PC-3 (cell line): Measurements from ENCODE around the gene GP1BA. TPM values are rescaled to one million over a fixed set of nuclear protein-coding genes. Genes with fewer than 3 reads are reported as not detected.

Source experiments
- ATAC-seq: fragments of 200-7000 bp; cut with Tn5 transposase; 2 replicates; pipeline ENCODE4 v1.9.1; 2020; ENCODE audit warnings: mild to moderate bottlenecking, moderate library complexity
- BruUV-seq: library from RNA; stranded (reverse); fragments of 400-500 nt; replicated peaks from 2 replicates; lab custom pipeline; 2021; lab: Mats Ljungman, UMichigan
- CTCF ChIA-PET: fragments of 300-600 bp; sonication (Branson Sonifier 250); formaldehyde crosslinking; loops from one replicate; lab custom pipeline; 2022; ENCODE audit warnings: antibody characterized with exemption; lab: Charles Lee
- POLR2A ChIA-PET: fragments of 300-600 bp; sonication (Branson Sonifier 250); formaldehyde crosslinking; loops from one replicate; lab custom pipeline; 2022; ENCODE audit warnings: antibody characterized with exemption; ENCODE audit not compliant: unreplicated experiment; lab: Charles Lee
- DNase-seq: peaks from one replicate; pipeline ENCODE4 v3.0.0-alpha.2; 2015
- H2AFZ ChIP-seq: fragments of 300-600 bp; sonication (generic); 2 replicates; pipeline ENCODE4 v1.6.0; 2016; ENCODE audit warnings: antibody characterized with exemption, low read length
- H3F3A ChIP-seq: fragments of 300-600 bp; sonication (generic); one replicate; pipeline ENCODE4 v1.6.0; 2017; ENCODE audit warnings: antibody characterized with exemption, low read length, control low read depth, mild to moderate bottlenecking; ENCODE audit not compliant: unreplicated experiment
- H3K27ac ChIP-seq: fragments of 300-600 bp; sonication (generic); 2 replicates; pipeline ENCODE4 v1.5.1; 2016; ENCODE audit warnings: mild to moderate bottlenecking, low read length
- H3K27me3 ChIP-seq: fragments of 300-600 bp; sonication (generic); 2 replicates; pipeline ENCODE4 v1.6.1; 2016; ENCODE audit warnings: low read length, mixed read lengths
- H3K36me3 ChIP-seq: fragments of 300-600 bp; sonication (generic); 2 replicates; pipeline ENCODE4 v1.6.1; 2016; ENCODE audit warnings: low read depth, mixed run types, low read length, mixed read lengths
- H3K4me1 ChIP-seq: fragments of 300-600 bp; sonication (generic); 2 replicates; pipeline ENCODE4 v1.5.1; 2016; ENCODE audit warnings: low read length; ENCODE audit not compliant: insufficient read depth
- H3K4me2 ChIP-seq: fragments of 300-600 bp; sonication (generic); 2 replicates; pipeline ENCODE4 v1.6.0; 2016; ENCODE audit warnings: low read length
- H3K4me3 ChIP-seq: fragments of 300-600 bp; sonication (generic); 2 replicates; pipeline ENCODE4 v1.5.1; 2016; ENCODE audit warnings: mild to moderate bottlenecking, low read length, mixed read lengths
- H3K79me2 ChIP-seq: fragments of 300-600 bp; sonication (generic); 2 replicates; pipeline ENCODE4 v1.6.1; 2017; ENCODE audit warnings: low read length, mixed read lengths
- H3K9ac ChIP-seq: fragments of 300-600 bp; sonication (generic); 2 replicates; pipeline ENCODE4 v1.6.0; 2016; ENCODE audit warnings: mild to moderate bottlenecking, low read length
- H3K9me2 ChIP-seq: fragments of 300-600 bp; sonication (generic); replicated peaks from 2 replicates; pipeline ENCODE4 v1.6.1; 2016; ENCODE audit warnings: mixed run types, low read length, mixed read lengths
- H3K9me3 ChIP-seq: fragments of 300-600 bp; sonication (generic); 2 replicates; pipeline ENCODE4 v1.6.1; 2016; ENCODE audit warnings: low read length, mixed read lengths
- H4K20me1 ChIP-seq: fragments of 300-600 bp; sonication (generic); 2 replicates; pipeline ENCODE4 v1.6.1; 2016; ENCODE audit warnings: low read length, mixed read lengths
- CTCF ChIP-seq: fragments of 300-600 bp; sonication (generic); conservative IDR thresholded peaks from 2 replicates; pipeline ENCODE4 v1.5.1; 2017; ENCODE audit warnings: antibody characterized with exemption, low read depth, mild to moderate bottlenecking, low read length
- EZH2 ChIP-seq: fragments of 300-600 bp; sonication (generic); IDR thresholded peaks from one replicate; pipeline ENCODE4 v1.6.1; 2017; ENCODE audit warnings: antibody characterized with exemption, mild to moderate bottlenecking, low read length; ENCODE audit not compliant: unreplicated experiment
- EZH2phosphoT487 ChIP-seq: fragments of 300-600 bp; sonication (generic); IDR thresholded peaks from 2 replicates; pipeline ENCODE4 v1.6.1; 2018; ENCODE audit warnings: mild to moderate bottlenecking, antibody characterized with exemption, low read length, borderline replicate concordance
- intact Hi-C: fragments of 100-400 bp; cut with micrococcal nuclease; formaldehyde crosslinking; loops from 2 replicates; pipeline ENCODE4 v1.9.0; 2023
- total RNA-seq: library from RNA; depleted of rRNA; stranded (reverse); fragments of >200 nt; gene quantifications from 2 replicates; pipeline ENCODE4 v1.2.3, GENCODE V29; 2014

The GP1BA gene
- total RNA-seq, 1 experiment from 2014 or later, result not detected

- Histone ChIP-seq H3K36me3 (peaks cover 26% of the 10 kb centered on the region; the same call in 1 of the 2 replicates), H3K9me3 (no peaks in the 10 kb centered on the region), H3K27ac (peak overlapping the region; percentile 87), H3K4me3 (peak overlapping the region; percentile 91), H4K20me1 (peaks cover 13% of the 10 kb centered on the region), H3F3A (no peaks in the 10 kb centered on the region), H3K9ac (peak overlapping the region; percentile 98), H3K4me2 (peak overlapping the region; percentile 97), H2AFZ (peak overlapping the region; percentile 84), H3K27me3 (no peaks in the 10 kb centered on the region), H3K9me2 (no peaks in the 10 kb centered on the region), H3K4me1 (peaks cover 32% of the 10 kb centered on the region), H3K79me2 (peaks cover 73% of the 10 kb centered on the region)
- intact Hi-C loops, result loop anchor here (5.0 kb wide), 1 partner anchor 33 kb away; no protein-coding TSS in a partner anchor
- ATAC-seq (peak; percentile 57), DNase-seq (peak; percentile 84)
- ChIA-PET CTCF (interaction anchor here (1.0 to 2.4 kb wide), 3 partner anchors 26 to 150 kb away, joined by 3 to 18 read pairs (median 4); no protein-coding TSS in a partner anchor), POLR2A (interaction anchor here (1.5 kb wide), 1 partner anchor 26 kb away, joined by 8 read pairs; the partner anchor contains the start of gene SPAG7)
- TF ChIP-seq CTCF (no peak), EZH2phosphoT487 (no peak), EZH2 (no peak)
- BruUV-seq, result TSS peak; percentile 74
Measured at GRCh38 chr17:4940555-4941318, 8.7 kb downstream of the GP1BA start.

GRCh38 chr17:4941319-4941610 lies 9.2 kb downstream of the GP1BA start:
- Histone ChIP-seq H3K9me3 (no peaks in the 10 kb centered on the region), H2AFZ (no peak overlapping the region), H3K9me2 (no peaks in the 10 kb centered on the region), H3K9ac (peak overlapping the region; percentile 98), H3K4me1 (peaks cover 37% of the 10 kb centered on the region), H3K27me3 (no peaks in the 10 kb centered on the region), H3K4me2 (peak overlapping the region; percentile 97), H3K27ac (no peak overlapping the region), H3F3A (no peaks in the 10 kb centered on the region), H3K79me2 (peaks cover 78% of the 10 kb centered on the region), H3K4me3 (peak overlapping the region; percentile 91), H4K20me1 (peaks cover 17% of the 10 kb centered on the region), H3K36me3 (peaks cover 28% of the 10 kb centered on the region; the same call in 1 of the 2 replicates)
- intact Hi-C loops, result loop anchor here (5.0 kb wide), 1 partner anchor 34 kb away; no protein-coding TSS in a partner anchor
- ATAC-seq (no peak), DNase-seq (no peak)
- ChIA-PET CTCF (no interaction called here), POLR2A (no interaction called here)
- no peak for TF ChIP-seq EZH2
- no peak for TF ChIP-seq EZH2phosphoT487
- no peak for TF ChIP-seq CTCF
- BruUV-seq, result no TSS peak
